K562 (cell line): ENCODE data around the gene RPRD1B. TPM values are rescaled to one million over a fixed set of nuclear protein-coding genes. Genes with fewer than 3 reads are reported as not detected.

Source experiments
- ATAC-seq: fragments of 200-7000 bp; cut with Tn5 transposase; 3 replicates; pipeline ENCODE4 v1.9.1; 2020; ENCODE audit warnings: moderate library complexity
- BruUV-seq: library from RNA; stranded (reverse); fragments of 400-500 nt; replicated peaks from 2 replicates; lab custom pipeline; 2021; lab: Mats Ljungman, UMichigan
- CTCF ChIA-PET: fragments of 300-600 bp; formaldehyde crosslinking; extraction: SDS; loops from one replicate; lab custom pipeline; 2021; ENCODE audit warnings: low intra/inter-chr PET ratio; lab: Yijun Ruan, JAX
- POLR2A ChIA-PET: fragments of 300-600, 350-650 bp; sonication (Branson Sonifier 250); formaldehyde crosslinking; extraction: SDS; loops from one replicate; lab custom pipeline; 2021; ENCODE audit warnings: antibody characterized with exemption, inconsistent platforms; lab: Yijun Ruan, JAX
- DNase-seq, 4 experiments: peaks; one replicate each; pipeline versions ENCODE4 v3.0.0 to v3.0.0-alpha.2; 2011 to 2018; ENCODE audit warnings: low spot score in 3 of 4, mixed read lengths in 3 of 4; ENCODE audit errors: extremely low read depth in 1 of 4
- FAIRE-seq: peaks from 2 replicates; lab custom pipeline; 2011; peaks lifted over from hg19 to GRCh38; lab: Jason Lieb, UNC
- H2AFZ ChIP-seq: 2 replicates; pipeline ENCODE4 v1.6.0; 2011; ENCODE audit warnings: low read depth, low read length, control low read depth, inconsistent platforms
- H3K27ac ChIP-seq: fragments of 200-600 bp; 3 replicates; pipeline ENCODE4 v1.8.0; 2011; ENCODE audit warnings: low read depth, mild to moderate bottlenecking, control low read depth, inconsistent platforms, low read length, moderate library complexity, mixed read lengths; ENCODE audit errors: extremely low read depth
- H3K27me3 ChIP-seq, 2 experiments: fragments of 300-600 bp in 1 of 2; 2 replicates in 1 of 2; 3 replicates in 1 of 2; pipeline versions ENCODE4 v1.6.0 to v1.8.0; 2011; ENCODE audit warnings: inconsistent platforms in 2 of 2, low read length in 2 of 2, mild to moderate bottlenecking in 1 of 2, mixed read lengths in 1 of 2, moderate library complexity in 1 of 2; ENCODE audit not compliant: control insufficient read depth in 2 of 2, insufficient read depth in 2 of 2
- H3K36me3 ChIP-seq: fragments of 300-600 bp; 3 replicates; pipeline ENCODE4 v1.8.0; 2011; ENCODE audit warnings: mild to moderate bottlenecking, low read length, inconsistent platforms; ENCODE audit not compliant: control insufficient read depth, insufficient read depth
- H3K4me1 ChIP-seq, 2 experiments: fragments of 200-600 bp in 1 of 2; replicated peaks in 1 of 2; 2 replicates in 1 of 2; 3 replicates in 1 of 2; pipeline versions ENCODE4 v1.5.1 to v1.8.0; 2011; ENCODE audit warnings: inconsistent platforms in 2 of 2, low read length in 2 of 2, mild to moderate bottlenecking in 1 of 2, mixed read lengths in 1 of 2, moderate library complexity in 1 of 2; ENCODE audit not compliant: control insufficient read depth in 2 of 2, insufficient read depth in 2 of 2
- H3K4me2 ChIP-seq: 2 replicates; pipeline ENCODE4 v1.6.1; 2011; ENCODE audit warnings: low read length, control low read depth, inconsistent platforms, mixed read lengths; ENCODE audit not compliant: insufficient read depth
- H3K4me3 ChIP-seq: fragments of 200-600 bp; sonication (generic), shearing (Covaris generic); 2 replicates; pipeline ENCODE4 v1.5.1; 2016; ENCODE audit warnings: control low read depth, inconsistent platforms
- H3K79me2 ChIP-seq: fragments of 200-600 bp; 3 replicates; pipeline ENCODE4 v1.8.0; 2011; ENCODE audit warnings: low read length, inconsistent platforms; ENCODE audit not compliant: control insufficient read depth, insufficient read depth
- H3K9ac ChIP-seq, 2 experiments: 2 replicates each; pipeline versions ENCODE4 v1.6.0 to v1.6.1; 2011; ENCODE audit warnings: low read depth in 2 of 2, low read length in 2 of 2, control low read depth in 1 of 2, inconsistent platforms in 1 of 2, mild to moderate bottlenecking in 1 of 2, mixed read lengths in 1 of 2; ENCODE audit not compliant: insufficient read depth in 1 of 2
- H3K9me1 ChIP-seq: one replicate; pipeline ENCODE4 v1.6.0; 2011; ENCODE audit warnings: inconsistent platforms, mild to moderate bottlenecking, low read length, moderate library complexity; ENCODE audit not compliant: control insufficient read depth, insufficient read depth
- H3K9me3 ChIP-seq: replicated peaks from 2 replicates; pipeline ENCODE4 v1.5.1; 2011; ENCODE audit warnings: low read depth, low read length, inconsistent platforms; ENCODE audit not compliant: control insufficient read depth, insufficient read depth
- H4K20me1 ChIP-seq: replicated peaks from 2 replicates; pipeline ENCODE4 v1.6.1; 2011; ENCODE audit warnings: low read length, inconsistent platforms, mixed read lengths; ENCODE audit not compliant: control insufficient read depth, insufficient read depth
- ADNP ChIP-seq: fragments of 200-800 bp; sonication (Bioruptor generic); IDR thresholded peaks from 2 replicates; pipeline ENCODE4 v1.6.1; 2016; ENCODE audit warnings: missing genetic modification characterization, missing compliant biosample characterization
- HOXB6 ChIP-seq: fragments of 250-450 bp; sonication (Bioruptor Pico); IDR thresholded peaks from 2 replicates; pipeline ENCODE4 v1.5.1; 2022; ENCODE audit warnings: mild to moderate bottlenecking, borderline replicate concordance
- PHF20 ChIP-seq: fragments of 450-650 bp; IDR thresholded peaks from 2 replicates; pipeline ENCODE4 v1.6.1; 2018; ENCODE audit not compliant: partially characterized antibody
- WGBS: fragments of 100-300 bp; shearing (Covaris generic); methylation state at CpG from one replicate; pipeline ENCODE4 v1.1.6; 2016; ENCODE audit warnings: low coverage, mixed read lengths; ENCODE audit not compliant: insufficient coverage; ENCODE audit errors: missing lambda C conversion rate; 5-methylcytosine and 5-hydroxymethylcytosine counted together
- in situ Hi-C: fragments of 300-500 bp; cut with MboI; formaldehyde crosslinking; loops from 4 replicates; pipeline ENCODE4 v1.15.0; 2018; ENCODE audit warnings: inconsistent platforms, mixed read lengths
- intact Hi-C: fragments of 100-400 bp; cut with micrococcal nuclease; formaldehyde crosslinking; loops from 2 replicates; pipeline ENCODE4 v1.14.2; 2022
- polyA plus RNA-seq, 8 experiments: library from polyadenylated mRNA; depleted of rRNA in 4 of 8; stranded (reverse) in 5 of 8; unstranded in 3 of 8; fragments of >200 nt; fragmentation: Nextera tagmentation in 2 of 8; fragmentation: Illumina TruSeq in 1 of 8; extraction: Ambion mirVana in 2 of 8; extraction: Trizol in 1 of 8; gene quantifications; 2 replicates each; pipeline versions ENCODE4 v1.2.1 to v1.2.3, GENCODE V29; 2011 to 2014; ENCODE audit warnings: inconsistent platforms in 1 of 8, missing spikeins in 1 of 8
- total RNA-seq, 7 experiments: library from RNA; depleted of rRNA in 6 of 7; stranded (reverse); fragments of >200 nt in 6 of 7; fragmentation: Illumina TruSeq in 2 of 7; extraction: Trizol in 2 of 7; gene quantifications; 2 replicates each; pipeline versions ENCODE4 v1.2.1 to v1.2.3, GENCODE V29; 2011 to 2021; ENCODE audit warnings: low replicate concordance in 1 of 7
- TF ChIP-seq, protein P1 (sequence below): fragments of 250-450 bp; sonication (Bioruptor Pico); IDR thresholded peaks from 2 replicates; pipeline ENCODE4 v1.5.1; 2021; ENCODE audit warnings: mild to moderate bottlenecking
- TF ChIP-seq, protein P2 (sequence below): sonication (generic); formaldehyde crosslinking; IDR thresholded peaks from 2 replicates; pipeline ENCODE4 v1.8.1; 2023; ENCODE audit warnings: mild to moderate bottlenecking, missing genetic modification reagents

The RPRD1B gene
- total and polyA plus RNA-seq, 9 of the 15 experiments (the other 6 are each of a cell fraction or from before 2014, with no cell fraction given): 5.5 to 43.0 (median 24.4) TPM

DNA sequence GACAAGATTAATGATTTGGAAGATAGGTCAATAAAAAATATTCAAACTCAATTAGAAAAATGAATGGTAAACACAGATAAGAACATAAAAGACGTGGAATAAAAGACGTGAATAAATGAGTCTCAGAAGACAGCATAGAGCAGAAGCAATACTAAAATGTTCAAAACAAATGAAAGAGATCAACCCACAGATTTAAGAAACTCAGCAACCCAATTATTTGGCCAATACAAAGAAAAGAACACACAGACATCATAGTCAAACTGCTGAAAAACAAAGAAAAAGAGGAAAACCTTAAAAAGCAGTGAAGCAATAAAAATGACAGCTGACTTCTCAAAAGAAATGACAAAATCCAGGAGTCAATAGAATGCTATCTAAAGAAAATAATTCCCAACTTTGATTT is 15.2 kb upstream of the RPRD1B start:
- ATAC-seq: no peak
- ChIA-PET POLR2A (interaction anchor here (0.6 to 1.3 kb wide), 2 partner anchors 10 to 149 kb away, joined by 3 to 4 read pairs; no protein-coding TSS in a partner anchor), CTCF (no interaction called here)
- Histone ChIP-seq H2AFZ (no peak overlapping the region), H3K79me2 (peaks cover 90% of the 10 kb centered on the region), H3K9me3 (peaks cover 7% of the 10 kb centered on the region), H3K27ac (no peak overlapping the region), H3K27me3 (no peaks in the 10 kb centered on the region)
- no TSS peak for BruUV-seq
- no peak for TF ChIP-seq ADNP (tag)
- TF ChIP-seq HOXB6 (CRISPR knock-in tag): no peak
- TF ChIP-seq, protein P1, sequence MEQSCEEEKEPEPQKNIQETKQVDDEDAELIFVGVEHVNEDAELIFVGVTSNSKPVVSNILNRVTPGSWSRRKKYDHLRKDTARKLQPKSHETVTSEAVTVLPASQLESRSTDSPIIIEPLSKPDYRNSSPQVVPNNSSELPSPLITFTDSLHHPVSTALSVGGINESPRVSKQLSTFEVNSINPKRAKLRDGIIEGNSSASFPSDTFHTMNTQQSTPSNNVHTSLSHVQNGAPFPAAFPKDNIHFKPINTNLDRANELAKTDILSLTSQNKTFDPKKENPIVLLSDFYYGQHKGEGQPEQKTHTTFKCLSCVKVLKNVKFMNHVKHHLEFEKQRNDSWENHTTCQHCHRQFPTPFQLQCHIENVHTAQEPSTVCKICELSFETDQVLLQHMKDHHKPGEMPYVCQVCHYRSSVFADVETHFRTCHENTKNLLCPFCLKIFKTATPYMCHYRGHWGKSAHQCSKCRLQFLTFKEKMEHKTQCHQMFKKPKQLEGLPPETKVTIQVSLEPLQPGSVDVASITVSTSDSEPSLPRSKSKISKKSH (CRISPR knock-in tag): no peak
- no peak for TF ChIP-seq PHF20
- TF ChIP-seq, protein P2, sequence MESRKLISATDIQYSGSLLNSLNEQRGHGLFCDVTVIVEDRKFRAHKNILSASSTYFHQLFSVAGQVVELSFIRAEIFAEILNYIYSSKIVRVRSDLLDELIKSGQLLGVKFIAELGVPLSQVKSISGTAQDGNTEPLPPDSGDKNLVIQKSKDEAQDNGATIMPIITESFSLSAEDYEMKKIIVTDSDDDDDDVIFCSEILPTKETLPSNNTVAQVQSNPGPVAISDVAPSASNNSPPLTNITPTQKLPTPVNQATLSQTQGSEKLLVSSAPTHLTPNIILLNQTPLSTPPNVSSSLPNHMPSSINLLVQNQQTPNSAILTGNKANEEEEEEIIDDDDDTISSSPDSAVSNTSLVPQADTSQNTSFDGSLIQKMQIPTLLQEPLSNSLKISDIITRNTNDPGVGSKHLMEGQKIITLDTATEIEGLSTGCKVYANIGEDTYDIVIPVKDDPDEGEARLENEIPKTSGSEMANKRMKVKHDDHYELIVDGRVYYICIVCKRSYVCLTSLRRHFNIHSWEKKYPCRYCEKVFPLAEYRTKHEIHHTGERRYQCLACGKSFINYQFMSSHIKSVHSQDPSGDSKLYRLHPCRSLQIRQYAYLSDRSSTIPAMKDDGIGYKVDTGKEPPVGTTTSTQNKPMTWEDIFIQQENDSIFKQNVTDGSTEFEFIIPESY (CRISPR knock-in tag): no peak
- TF ChIP-seq, all 486 proteins: peak for 0
- H3K4me3 ChIP-seq: no peak overlapping the region
- H4K20me1 ChIP-seq: no peaks in the 10 kb centered on the region; the same call in none of the 2 replicates
- H3K4me2 ChIP-seq: no peak overlapping the region
- WGBS: 97% methylated on average over 2 of the region's 2 CpGs
- FAIRE-seq: no peak
- H3K9ac ChIP-seq: no peak overlapping the region
- H3K36me3 ChIP-seq: peaks cover 77% of the 10 kb centered on the region
- H3K4me1 ChIP-seq: no peaks in the 10 kb centered on the region
- in situ Hi-C loops: no loop called here
- no peak for DNase-seq
- intact Hi-C loops: no loop called here
- no peaks in the 10 kb centered on the region for H3K9me1 ChIP-seq
